Activated CD8-positive, alpha-beta memory T cell treated with anti-CD3 and anti-CD28 coated beads for 24 hours (primary cell): ENCODE results near the gene ATP7B.
"Not testable (repeated sequence)": the region's sequence is repeated elsewhere in the genome, so short reads cannot be mapped to it uniquely, and the experiment has no call there.

ENCODE experiments used
- DNase-seq: peaks from one replicate; pipeline ENCODE4 v3.0.0-alpha.2; 2020

Gene ATP7B

DNA sequence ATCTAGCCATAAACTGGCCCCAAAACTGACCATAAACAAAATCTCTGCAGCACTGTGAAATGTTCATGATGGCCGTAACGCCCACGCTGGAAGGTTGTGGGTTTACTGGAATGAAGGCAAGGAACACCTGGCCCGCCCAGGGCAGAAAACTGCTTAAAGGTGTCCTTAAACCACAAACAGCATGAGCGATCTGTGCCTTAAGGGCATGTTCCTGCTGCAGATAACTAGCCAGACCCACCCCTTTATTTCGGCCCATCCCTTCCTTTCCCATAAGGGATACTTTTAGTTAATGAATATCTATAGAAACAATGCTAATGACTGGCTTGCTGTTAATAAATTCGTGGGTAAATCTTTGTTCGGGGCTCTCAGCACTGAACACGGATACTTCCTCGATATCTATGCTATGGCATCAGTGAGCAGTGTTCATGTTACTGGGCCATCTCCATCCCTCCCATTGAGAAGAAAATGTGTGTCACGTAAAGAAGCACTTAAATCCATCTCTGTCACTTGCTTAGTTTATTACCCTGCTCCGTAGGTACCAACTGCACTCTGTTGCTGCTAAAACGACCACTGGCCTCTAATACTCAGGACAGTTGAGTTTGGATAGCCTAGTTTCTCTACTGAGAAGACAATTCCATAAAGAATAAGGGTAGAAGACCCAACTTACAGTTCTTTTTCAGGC lies 5.3 kb downstream of the ATP7B start:
- no peak for DNase-seq

DNA sequence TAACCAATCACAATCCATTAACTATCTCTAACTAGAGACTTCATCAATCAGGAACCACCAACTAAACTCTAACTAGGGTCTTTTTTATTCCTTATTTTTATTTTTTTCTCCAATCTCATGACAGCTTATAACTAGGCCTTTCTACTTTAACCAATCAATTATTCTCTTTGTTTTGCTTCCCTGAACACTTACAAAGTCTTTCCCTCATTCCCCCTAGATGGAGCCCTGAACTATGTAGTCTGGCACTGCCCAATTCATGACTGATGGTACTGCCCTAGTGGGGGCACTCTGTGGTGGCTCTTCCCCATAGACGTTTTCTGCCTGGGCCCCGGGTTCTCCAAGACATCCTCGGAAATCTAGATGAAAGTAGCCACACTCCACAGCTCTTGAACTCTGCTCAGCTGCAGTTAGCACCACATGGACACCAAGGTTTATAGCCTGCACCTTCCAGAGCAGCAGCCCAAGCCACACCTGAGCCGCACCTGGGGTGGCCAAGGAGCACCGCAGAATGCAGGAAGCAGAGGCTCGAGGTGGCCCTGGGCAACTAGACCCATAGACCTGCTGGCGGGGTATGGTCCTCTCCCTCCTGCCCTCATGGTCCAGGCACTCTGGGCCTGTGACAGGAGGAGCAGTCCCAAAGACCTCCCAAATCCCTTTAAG lies 6.6 kb downstream of the ATP7B start:
- no peak for DNase-seq

DNA sequence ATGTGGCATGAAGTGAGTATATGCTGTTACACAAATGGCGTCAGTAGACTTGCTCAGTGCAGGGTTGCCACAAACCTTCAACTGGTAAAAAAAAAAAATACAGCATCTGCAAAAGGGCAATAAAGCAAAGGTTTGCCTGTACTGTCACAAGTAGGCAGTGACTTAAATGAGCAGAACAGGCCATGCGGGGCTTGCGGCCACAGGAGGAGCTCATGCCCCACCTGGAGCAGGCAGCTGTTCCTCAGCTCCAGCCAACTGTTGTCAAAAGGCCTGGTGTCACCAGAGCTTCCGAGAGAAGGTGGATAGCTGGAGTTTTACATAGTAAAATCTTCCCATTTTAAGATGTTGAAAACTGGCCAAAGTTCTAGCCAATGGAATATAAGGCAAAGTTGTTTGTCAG lies 7.7 kb downstream of the ATP7B start:
- DNase-seq = no peak

DNA sequence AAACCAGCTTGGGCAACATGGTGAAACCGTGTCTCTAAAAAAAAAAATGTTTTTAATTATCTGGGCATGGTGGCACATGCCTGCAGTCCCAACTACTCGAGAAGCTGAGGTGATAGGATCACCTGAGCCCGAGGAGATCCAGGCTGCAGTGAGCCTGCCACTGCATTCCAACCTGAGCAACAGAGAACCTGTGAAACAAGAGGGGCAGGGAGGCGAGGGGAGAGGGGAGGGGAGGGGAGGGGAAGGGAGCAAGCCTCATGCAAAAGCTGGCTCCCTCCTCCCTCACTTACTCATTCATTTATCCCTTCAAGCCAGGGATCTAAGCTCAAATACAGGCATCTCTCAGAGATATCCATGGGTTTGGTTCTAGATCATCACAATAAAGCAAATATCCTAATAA lies 8.9 kb downstream of the ATP7B start:
- DNase-seq = no peak

DNA sequence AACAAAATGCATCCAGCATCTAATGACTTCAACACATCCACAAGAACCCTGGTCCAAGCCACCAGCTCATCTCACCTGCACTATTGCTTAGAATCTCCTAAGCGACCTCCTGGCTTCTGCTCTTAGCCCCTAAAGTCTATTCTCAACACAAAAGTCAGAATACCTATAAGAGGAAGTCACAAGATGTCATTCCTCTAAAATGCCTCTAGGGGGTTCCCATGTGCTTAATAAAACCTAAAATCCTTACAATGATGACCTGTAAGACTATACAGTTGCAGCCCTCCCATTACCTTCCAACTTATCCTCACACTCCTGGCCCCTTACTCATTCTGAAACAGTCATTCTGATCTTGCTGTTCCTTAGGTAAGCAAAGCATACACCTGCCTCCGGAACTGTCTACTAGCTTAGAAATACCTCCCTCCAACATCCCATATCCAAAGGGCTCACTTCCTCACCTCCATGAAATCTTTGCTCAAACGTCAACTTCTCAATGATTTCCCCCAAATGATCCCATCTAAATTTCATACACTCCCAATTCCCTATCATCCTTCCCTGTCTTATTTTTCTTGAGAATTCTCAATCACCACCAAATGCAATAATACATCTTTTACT lies 10.0 kb downstream of the ATP7B start:
- no peak for DNase-seq

DNA sequence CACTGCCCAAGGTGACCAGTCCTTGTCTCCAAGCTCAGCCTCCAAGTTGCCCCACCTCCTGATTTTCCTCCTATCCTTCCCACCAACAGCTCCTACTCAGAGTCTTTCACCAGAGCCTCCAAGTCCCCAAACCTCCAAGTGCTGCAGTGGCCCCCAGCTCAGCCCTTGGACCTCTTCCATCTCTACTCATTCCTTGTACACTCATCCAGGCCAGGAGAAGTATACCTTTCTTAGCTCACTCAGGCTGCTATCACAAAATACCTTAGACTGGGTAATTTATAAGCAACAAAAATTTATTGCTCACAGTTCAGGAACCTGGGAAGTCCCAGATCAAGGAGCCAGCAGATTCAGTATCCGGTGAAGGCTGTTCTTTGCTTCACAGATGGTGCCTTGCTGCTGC lies 11.3 kb downstream of the ATP7B start:
- no peak for DNase-seq

DNA sequence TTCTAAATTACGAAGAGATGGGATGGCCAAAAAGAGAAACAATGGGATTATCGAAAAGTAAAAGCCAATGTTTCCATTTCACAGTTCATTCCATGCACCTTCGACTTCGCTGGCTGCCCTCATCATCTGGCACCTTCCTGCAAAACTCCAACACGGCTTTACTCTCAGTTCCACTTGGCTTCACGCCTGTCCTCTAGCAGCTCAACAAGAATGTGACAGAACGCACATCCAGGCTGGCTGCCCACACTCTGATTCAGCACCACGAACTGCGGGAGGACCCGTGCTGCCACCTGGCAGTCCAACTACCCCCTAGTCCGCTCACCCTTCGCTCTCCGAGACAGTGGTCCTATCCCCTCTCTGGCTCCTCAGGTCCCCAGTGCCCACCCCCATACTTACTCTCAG lies 11.7 kb downstream of the ATP7B start:
- DNase-seq = no peak

DNA sequence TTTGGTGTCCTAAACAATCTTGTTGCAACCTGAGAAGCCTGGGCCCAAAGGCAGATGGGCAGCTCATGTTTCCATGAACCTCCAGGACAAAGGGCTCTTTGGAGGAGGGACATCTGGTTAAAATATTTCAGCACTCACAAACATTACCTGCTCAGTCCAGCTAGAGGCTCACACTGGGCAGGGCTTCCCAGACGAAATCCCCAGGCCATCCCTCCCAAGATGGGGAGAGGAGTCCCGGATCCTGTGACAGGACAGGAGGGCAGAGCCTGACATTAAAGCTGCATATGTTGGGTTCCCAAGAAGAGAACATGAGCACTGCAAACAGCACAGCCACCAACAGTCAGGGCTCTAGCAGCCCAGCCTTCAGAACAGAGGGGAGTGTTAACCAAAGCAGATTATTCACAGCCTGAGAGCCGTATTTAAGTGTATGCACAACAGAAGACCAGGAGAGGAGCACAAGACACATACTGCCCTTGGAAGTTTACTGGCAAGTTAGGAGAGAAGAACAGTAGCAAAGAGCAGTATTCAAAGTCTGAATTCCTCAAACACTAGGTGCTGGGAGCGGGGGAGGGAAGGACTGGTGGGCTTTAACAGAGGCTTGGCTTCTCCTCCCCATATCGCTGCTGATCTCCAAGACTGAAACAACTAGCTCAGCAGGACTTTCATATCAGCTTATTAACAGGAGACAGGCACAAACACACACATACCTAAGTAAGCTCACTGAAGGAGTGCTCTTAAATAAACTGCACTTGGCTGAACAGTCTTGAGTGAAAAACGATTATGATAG lies 12.3 kb downstream of the ATP7B start:
- DNase-seq = no peak

DNA sequence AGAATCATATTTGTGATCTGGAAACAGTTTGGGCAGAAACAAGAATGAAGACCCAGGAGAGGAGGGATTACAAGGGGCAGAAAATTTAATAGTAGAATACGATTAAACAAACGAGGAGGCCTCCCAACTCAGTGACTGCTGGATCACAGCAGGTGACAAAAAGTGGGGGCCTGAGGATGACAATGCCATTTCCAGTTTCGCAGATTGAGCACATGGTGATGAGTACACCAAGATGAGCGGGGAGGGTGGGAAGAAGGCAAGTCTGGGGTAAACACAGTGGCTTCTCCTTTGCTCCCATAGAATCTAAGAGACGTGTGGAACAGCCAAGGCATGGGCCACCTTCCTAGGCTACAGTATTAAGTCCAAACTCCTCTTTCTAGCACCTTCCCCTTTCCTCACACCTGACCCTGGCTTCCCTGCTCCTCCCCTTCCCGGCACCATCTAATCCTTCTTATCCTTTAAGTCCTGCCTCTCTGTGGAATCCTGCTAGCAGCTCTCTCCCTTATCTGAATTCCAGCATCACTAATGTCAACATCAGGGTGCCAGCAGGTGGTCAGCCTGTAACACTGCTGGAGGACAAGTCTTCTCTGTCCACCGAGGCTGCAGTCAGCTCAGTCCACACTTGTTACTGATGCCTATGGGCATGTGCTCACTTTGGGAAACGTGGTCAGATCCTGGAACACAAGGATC lies 13.5 kb downstream of the ATP7B start:
- no peak for DNase-seq

DNA sequence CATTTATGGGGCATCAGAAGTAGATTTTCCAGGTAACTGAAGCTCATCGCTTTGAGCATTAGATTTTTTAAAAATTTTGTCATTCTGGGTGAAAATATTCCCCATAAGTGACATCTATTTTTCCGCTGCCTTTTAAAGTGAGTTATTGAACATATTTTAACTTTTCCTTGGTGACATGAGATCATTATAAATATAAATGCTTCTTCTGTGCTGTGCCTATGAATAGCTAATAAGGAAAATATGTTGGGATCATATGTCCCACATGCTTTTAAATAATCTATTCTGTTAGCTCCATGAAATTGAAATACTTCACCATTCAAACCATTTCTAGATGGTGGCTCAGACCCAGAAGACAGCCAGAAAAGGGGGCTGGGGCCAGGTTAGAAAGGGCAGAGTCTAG lies 14.1 kb downstream of the ATP7B start:
- DNase-seq = no peak

DNA sequence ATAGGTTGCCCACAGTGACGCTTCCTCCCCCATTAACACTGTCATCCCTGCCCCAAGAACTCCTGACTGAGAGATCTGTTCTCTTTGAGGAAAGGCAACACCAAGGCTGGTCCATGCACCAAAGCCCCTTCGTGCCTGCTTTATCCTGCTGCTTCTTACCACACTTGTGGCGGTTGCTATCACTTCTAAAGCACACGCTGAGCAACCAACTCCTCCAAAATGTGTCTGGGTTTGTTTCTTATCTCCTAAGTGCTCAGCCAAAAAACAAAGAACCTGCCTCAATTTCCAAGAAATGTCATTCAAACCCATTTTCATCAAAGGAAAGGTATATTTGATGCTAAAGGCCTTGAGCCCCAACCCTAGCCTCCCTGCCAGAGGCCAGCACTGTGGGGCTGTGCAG lies 14.6 kb downstream of the ATP7B start:
- DNase-seq = no peak

DNA sequence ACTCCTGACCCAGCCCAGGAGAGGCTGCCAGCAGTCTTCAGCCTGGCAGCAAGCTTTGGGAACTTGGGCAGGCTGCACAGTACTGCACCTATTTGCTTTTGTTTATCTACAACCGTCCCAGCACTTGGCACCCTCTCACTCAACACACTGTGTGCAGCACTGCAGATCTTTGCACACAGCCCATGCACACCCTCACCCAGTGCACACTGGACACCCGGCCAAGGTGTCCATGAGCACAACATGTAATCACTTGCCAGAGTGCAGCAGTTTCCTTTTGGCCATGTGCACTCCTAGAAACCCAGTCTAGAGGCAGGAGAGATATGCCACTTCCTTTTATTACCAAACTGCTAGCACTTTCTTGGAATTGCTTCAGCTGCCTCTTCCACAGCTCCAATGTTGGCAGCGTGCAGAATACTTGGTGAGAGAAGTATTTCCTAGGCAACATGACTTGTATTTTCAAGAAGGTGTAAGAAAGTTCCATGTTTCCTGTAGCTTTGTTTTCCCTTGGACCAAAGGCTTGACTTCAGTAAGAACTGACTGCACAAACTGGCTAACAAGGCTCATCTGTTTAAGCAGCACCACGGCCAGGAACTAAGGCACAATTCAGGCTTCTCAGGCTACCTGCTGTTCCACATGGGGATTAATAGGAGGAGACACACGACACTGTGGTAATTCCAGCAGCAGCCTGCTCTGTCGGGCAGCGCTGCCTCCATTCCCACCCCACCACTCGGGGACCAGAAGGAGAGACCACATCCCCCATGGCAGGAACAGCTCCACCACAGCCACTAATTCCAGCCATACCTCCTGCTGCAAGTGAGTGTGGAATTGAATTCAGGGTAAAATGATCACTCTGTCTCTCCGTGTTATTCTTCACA lies 15.3 kb downstream of the ATP7B start:
- no peak for DNase-seq

DNA sequence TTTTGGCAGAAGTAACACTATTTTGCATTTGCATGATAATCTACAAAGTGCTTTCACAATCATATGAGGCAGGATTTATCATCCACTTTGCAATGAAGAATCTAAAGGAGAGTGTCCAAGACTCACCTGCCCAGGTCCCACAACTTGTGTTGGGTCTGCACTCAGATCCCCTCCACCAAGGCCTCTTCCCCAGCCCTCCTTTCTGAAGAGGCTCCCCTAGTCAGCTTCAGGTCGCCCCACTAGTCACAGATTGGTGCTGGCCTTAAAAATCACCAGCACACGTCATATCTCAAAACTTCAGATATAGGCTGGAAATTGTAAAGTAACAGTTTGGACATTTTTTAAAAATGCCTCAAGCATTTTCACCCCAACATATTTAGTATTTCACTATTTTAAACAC lies 17.5 kb downstream of the ATP7B start:
- no peak for DNase-seq

DNA sequence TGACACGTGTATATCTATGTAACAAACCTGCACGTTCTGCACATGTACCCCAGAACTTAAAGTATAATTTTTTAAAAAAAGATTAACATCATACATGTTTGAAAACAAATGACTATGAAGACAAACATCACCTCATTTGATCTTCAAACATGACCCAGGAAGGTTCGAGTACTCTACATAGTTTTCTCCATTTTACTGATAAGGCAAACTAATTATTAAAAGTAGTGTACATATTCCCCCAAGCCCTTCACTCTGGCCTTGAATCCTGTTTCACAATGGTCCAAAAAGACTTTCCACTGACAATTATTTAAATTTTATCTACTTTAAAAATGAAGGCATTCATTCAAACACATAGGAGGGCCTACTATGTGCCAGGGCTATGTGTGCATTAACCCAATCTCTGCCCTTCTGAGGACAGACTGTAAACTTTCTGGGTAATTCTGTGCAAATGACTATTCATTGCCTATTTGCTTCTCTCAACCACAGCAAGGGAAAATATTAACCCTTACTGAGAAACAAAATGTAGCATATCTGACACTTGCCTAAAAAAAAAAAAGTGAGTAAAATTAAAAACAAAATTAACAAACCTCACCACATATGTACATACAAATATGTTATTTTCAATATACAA lies 22.1 kb downstream of the ATP7B start:
- no peak for DNase-seq

DNA sequence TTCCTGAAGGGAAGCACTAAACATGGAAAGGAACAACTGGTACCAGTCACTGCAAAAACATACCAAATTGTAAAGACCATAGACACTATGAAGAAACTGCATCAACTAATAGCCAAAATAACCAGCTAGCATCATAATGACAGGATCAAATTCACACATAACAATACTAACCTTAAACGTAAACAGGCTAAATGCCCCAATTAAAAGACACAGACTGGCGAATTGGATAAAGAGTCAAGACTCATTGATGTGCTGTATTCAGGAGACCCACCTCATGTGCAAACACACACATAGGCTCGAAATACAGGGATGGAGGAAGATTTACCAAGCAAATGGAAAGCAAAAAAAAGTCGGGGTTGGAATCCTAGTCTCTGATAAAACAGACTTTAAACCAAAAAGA lies 26.3 kb downstream of the ATP7B start:
- not testable (repeated sequence) for DNase-seq

DNA sequence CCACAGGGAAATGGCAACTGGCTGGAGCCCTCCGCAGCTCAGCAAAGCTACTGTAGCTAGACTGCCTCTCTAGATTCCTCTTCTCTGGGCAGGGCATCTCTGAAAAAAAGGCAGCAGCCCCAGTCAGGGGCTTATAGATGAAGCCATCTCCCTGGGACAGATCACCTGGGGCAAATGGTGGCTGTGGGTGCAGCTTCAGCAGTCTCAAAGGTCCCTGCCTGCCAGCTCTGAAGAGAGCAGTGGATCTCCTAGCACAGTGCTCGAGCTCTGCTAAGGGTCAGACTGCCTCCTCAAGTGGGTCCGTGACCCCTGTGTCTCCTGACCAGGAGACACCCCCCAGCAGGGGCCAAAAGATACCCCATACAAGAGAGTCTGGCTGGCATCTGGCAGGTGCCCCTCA lies 28.0 kb downstream of the ATP7B start:
- not testable (repeated sequence) for DNase-seq

DNA sequence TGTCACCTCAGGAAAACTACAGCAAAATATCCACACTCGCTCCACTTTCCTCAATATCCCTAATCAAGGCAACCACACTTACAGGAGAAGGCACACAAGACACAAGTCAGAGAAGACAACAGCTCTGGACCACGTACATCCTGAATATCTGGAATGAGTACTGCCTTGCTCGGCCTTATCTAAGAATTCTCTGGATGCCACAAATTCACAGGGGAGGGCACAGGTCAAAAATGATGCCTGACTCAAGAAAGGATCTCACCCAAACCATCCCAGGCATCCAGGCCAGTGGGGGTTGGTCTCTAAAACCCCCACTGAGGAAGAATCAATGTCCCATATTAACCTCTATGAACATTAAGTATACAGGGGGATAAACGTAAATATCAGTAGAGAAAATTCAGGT lies 29.9 kb downstream of the ATP7B start:
- no peak for DNase-seq

DNA sequence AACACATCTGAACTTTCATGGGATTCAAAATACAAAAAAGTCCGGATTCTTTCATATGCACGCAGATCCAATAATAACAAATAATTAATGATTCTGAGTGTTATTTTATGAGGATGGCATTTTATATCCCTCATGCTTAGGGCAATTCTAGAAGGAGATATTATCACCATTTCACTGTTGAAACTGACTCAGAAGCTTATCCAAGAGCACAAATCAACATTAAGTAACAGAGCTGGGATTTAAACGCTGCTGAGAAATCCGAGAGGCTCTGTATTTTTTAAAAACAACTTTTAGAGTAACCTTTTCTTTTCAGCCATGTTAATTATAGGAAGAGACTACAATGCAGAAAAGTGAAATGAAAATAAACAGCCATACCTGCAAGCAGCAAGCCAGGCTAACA lies 30.3 kb downstream of the ATP7B start:
- DNase-seq = no peak

DNA sequence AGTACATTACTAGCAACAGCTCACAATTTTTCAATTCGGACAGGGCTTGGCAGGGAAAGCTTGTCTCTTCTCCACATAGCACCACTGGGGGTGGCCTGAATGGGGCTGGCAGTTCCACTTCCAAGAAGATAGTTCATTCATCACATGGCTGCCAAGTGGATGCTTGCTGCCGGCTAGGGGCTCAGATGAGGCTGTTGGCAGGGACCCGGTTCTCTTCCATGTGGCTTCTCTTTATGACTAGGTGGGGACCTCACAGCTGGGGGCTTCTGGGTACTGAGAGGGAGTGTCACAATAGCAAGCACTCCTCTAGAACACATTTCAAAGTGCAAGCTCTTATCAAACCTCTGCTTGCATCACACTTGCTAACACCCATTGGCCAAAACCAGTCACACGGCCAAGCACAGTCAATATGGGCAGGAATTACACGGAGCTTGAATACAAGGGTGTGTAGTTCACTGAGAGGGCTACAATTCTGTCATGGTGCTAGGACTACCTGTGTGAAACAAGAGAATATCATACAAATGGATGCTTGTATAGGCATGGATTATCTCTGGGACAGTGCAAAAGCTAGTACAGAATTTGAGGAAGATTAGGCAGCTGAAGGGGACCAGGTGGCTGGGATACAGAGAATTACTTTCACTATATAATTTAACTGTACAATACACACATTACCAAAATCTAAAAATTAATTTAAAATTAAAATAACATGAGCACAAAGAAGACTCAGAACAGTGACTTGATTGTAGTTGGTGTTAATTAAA lies 32.3 kb downstream of the ATP7B start:
- DNase-seq = no peak

DNA sequence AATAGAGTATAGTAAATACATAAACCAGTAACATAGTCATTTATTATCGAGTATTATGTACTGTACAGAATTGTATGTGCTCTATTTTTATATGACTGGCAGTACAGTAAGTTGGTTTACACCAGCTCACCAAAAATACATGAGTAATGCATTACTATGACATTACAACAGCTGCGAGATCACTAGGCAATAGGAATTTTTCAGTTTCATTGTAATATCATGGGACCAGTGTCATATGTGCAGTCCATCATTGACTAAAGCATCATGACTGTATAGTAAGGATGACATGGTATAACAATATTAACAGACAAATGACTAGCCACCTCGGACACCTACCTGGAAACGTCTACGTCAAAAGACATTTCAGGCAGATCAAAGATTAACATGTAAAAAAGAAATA lies 33.6 kb downstream of the ATP7B start:
- no peak for DNase-seq

DNA sequence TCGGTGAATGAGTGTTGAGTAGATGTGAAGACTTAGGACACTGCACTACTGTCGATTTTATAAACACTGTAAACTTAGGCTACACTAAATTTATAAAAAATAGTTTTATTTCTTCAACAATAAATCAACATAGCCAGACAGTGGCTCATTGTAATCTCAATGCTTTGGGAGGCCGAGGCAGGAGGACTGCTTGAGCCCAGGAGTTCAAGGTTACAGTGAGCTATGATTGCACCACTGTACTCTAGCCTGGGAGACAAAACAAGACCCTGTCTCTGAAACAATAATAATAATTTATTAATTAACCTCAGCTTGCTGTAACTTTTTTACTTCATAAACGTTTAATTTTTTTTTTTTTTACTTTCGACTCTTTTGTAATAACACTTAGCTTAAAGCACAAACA lies 34.4 kb downstream of the ATP7B start:
- no peak for DNase-seq
